NT2/D1 (cell line): ENCODE data around the gene SHFL.

Experiments
- DNase-seq: peaks from one replicate; pipeline ENCODE4 v3.0.0-alpha.2; 2011; ENCODE audit warnings: low read depth, low spot score
- H3K27me3 ChIP-seq: 2 replicates; pipeline ENCODE4 v1.6.0; 2011; ENCODE audit warnings: mild to moderate bottlenecking; ENCODE audit not compliant: insufficient read length, insufficient read depth
- H3K36me3 ChIP-seq: 2 replicates; pipeline ENCODE4 v1.6.1; 2011; ENCODE audit warnings: mild to moderate bottlenecking, low read length, mixed read lengths; ENCODE audit not compliant: insufficient read depth, insufficient read length
- H3K4me1 ChIP-seq: 2 replicates; pipeline ENCODE4 v1.5.1; 2011; ENCODE audit not compliant: insufficient read depth, insufficient read length
- H3K4me3 ChIP-seq: 2 replicates; pipeline ENCODE4 v1.5.1; 2011; ENCODE audit warnings: low read depth; ENCODE audit not compliant: insufficient read length
- H3K9ac ChIP-seq: 2 replicates; pipeline ENCODE4 v1.6.0; 2011; ENCODE audit warnings: low read depth; ENCODE audit not compliant: insufficient read length
- H3K9me3 ChIP-seq: 2 replicates; pipeline ENCODE4 v1.5.1; 2011; ENCODE audit warnings: mild to moderate bottlenecking, low read length; ENCODE audit not compliant: insufficient read depth
- SUZ12 ChIP-seq: IDR thresholded peaks from 2 replicates; pipeline ENCODE4 v1.6.1; 2011; ENCODE audit not compliant: insufficient read length, insufficient read depth; ENCODE audit errors: extremely low read depth
- YY1 ChIP-seq: IDR thresholded peaks from 2 replicates; pipeline ENCODE4 v1.6.1; 2011; ENCODE audit not compliant: insufficient read length, insufficient read depth
- ZNF274 ChIP-seq: IDR thresholded peaks from 2 replicates; pipeline ENCODE4 v1.6.1; 2011; ENCODE audit warnings: mild to moderate bottlenecking, low read depth, low read length

Gene SHFL

DNA sequence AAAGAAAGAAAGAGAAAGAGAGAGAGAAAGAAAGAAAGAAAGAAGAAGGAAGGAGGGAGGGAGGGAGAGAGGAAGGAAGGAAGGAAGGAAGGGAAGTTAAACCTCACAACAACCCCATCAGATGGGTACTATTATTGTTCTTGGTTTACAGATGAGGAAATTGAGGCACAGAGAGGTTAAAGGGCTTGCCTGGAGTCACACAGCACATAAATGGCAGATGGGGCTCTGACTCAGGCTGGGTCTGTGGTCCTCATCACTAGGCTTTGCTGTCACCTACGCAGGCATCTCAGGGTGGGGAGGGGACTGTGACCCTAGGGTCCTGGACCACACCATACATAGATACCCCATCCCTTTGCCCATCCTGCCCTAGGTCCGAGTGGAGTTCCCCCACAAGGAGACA lies 36.5 kb upstream of the SHFL start:
- Histone ChIP-seq H3K4me1 (no peaks in the 10 kb centered on the region), H3K9ac (no peak overlapping the region), H3K36me3 (no peaks in the 10 kb centered on the region), H3K9me3 (peaks cover 24% of the 10 kb centered on the region), H3K27me3 (peaks cover 27% of the 10 kb centered on the region), H3K4me3 (no peak overlapping the region)
- no peak for TF ChIP-seq SUZ12
- no peak for TF ChIP-seq ZNF274
- TF ChIP-seq YY1, result no peak
- no peak for DNase-seq

DNA sequence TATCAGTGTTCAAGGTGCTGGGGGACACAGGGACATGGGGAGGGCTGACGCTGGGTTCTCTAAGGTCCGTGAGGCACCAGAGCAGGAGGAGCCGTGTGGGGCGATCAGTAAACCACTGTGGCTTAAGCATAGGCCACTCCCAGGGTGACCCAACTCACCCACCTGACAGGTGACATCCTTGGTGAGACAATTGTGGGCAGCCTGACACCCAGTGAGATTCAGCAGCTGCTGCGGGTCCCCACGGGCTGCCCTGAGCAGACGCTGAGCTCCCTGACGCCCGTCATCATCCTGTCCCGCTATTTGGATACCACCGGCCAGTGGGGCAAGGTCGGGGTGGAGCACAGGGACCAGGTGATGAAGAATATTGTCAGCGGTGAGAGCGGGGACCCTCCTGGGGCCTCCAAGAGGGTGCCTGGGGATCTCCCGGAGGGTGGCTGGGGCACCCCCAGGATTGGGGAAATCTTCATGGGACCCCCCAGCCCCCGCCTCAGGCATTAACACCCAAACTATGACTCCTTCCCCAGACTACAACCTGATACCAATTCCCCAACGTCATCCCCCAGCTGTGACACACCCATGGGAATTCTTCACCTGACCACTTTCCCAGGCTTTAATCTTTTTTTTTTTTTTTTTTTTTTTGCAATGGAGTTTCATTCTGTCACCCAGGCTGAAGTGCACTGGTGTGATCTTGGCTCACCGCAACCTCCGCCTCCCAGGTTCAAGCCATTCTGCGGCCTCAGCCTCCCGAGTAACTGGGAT lies 33.3 kb upstream of the SHFL start:
- no peak for TF ChIP-seq SUZ12
- TF ChIP-seq ZNF274, result no peak
- TF ChIP-seq YY1, result no peak
- Histone ChIP-seq H3K36me3 (no peaks in the 10 kb centered on the region), H3K9me3 (no peaks in the 10 kb centered on the region), H3K27me3 (peaks cover 15% of the 10 kb centered on the region), H3K9ac (no peak overlapping the region), H3K4me1 (no peaks in the 10 kb centered on the region), H3K4me3 (no peak overlapping the region)
- DNase-seq, result no peak

DNA sequence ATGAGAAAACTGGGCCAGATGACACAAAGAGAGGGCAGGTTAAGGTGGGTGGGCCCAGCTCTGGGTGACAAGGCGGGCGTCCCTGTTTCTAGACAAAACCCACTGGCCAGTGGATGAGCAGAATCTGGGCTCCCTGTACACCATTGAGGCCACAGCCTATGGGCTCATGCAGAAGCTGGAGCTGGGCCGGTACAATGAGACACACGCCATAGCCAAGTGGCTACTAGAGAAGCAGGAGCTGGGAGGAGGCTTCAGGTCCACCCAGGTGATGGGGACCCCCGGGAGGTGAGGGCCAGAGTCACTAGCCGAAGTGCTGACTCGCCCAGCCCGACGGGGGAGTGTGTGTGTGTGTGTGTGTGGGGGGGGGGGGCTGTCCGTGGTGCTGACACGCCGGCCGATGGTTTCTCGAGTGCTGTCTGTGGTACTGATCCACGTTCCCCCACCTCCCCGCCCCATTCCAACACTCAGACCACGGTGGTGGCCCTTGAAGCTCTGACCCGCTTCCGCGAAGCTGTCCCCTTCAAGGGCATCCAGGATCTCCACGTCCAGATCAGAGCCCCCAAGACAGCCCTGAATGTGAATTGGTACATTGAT lies 24.3 kb upstream of the SHFL start:
- H3K9me3 ChIP-seq, result no peaks in the 10 kb centered on the region
- no peaks in the 10 kb centered on the region for H3K4me1 ChIP-seq
- no peak for DNase-seq
- no peak overlapping the region for H3K9ac ChIP-seq
- no peak for TF ChIP-seq SUZ12
- TF ChIP-seq ZNF274, result no peak
- no peak for TF ChIP-seq YY1
- no peaks in the 10 kb centered on the region for H3K36me3 ChIP-seq
- H3K4me3 ChIP-seq, result no peak overlapping the region
- H3K27me3 ChIP-seq, result peaks cover 55% of the 10 kb centered on the region

DNA sequence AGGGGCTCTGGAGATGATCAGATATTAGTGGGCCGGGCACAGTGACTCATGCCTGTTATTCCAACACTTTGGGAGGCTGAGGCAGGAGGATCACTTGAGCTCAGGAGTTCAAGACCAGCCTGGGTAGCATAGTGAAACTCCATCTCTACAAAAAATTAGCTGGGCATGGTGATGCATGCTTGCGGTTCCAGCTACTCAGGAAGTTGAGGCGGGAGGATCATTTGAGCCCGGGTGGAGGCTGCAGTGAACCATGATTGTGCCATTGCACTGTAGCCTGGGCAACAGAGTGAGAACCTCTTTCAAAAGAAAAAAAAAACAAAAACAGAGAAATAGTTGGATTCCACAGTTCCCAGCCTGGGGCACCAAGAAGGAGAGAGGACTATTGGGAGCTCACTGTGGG lies 17.9 kb upstream of the SHFL start:
- Histone ChIP-seq H3K4me1 (no peaks in the 10 kb centered on the region), H3K27me3 (peaks cover 19% of the 10 kb centered on the region), H3K4me3 (no peak overlapping the region), H3K9me3 (no peaks in the 10 kb centered on the region), H3K36me3 (no peaks in the 10 kb centered on the region), H3K9ac (no peak overlapping the region)
- no peak for TF ChIP-seq SUZ12
- no peak for TF ChIP-seq YY1
- TF ChIP-seq ZNF274, result no peak
- no peak for DNase-seq

DNA sequence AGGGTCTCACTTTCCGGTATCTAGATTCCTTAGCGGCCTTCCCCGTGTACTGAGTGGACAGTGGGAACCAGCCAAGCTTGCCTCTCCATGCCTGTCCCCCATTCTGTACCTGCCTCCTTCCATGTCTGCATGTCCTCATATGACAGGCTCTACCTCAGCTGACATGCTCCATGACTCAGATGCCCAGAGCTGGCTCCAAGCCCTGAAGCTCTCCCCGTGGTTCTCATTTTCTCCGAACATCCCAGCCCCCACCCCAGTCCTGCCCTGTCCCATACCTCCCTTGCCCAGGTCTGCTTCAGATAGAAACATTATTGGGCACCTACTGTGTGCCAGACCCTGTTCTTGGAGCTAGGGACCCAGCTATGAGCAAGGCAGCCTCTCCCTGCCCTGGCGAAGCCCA lies 17.1 kb upstream of the SHFL start:
- TF ChIP-seq YY1 (no peak), SUZ12 (no peak), ZNF274 (no peak)
- peaks cover 11% of the 10 kb centered on the region for H3K27me3 ChIP-seq
- H3K4me1 ChIP-seq, result no peaks in the 10 kb centered on the region
- no peak for DNase-seq
- H3K4me3 ChIP-seq, result no peak overlapping the region
- H3K36me3 ChIP-seq, result no peaks in the 10 kb centered on the region
- peaks cover 5% of the 10 kb centered on the region; the same call in 1 of the 2 replicates for H3K9me3 ChIP-seq
- H3K9ac ChIP-seq, result no peak overlapping the region

DNA sequence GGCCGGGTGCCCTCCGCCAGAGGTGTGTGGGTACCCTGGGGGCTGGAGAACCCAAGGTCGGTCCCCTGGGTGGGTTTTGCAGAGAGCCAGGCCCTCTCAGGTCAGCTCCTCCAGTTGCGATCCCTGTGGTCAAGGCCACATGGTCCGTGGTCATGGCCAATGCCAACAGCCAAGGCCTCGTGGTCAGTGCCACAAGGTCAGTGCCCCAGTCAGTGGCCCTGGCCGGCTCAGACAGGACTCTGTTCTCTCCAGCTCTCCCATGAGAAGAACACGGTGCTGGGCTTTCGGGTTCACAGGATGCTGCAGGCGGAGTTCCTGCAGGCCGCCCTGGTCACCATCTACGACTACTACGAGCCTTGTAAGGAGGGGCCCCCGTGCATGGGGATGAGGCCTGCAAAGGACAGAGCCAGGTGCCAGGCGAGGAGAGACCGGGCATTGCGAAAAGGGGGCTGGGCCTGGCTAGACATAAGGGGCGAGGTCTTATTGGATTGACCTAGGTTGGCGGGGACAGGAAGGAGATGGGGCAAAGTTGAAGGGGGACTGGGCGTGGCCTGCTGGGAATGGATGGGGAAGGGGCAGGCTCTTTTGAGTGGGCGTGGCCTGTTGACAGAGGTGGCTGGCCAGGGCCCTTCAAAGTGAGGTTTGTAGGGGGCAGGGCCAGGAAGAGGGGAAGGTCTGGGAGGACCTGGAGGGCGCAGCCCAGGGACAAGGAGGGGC lies 15.2 kb upstream of the SHFL start:
- Histone ChIP-seq H3K27me3 (no peaks in the 10 kb centered on the region), H3K4me3 (no peak overlapping the region), H3K9me3 (peaks cover 10% of the 10 kb centered on the region; the same call in 1 of the 2 replicates), H3K9ac (no peak overlapping the region), H3K36me3 (no peaks in the 10 kb centered on the region), H3K4me1 (no peaks in the 10 kb centered on the region)
- DNase-seq, result no peak
- TF ChIP-seq YY1 (no peak), SUZ12 (no peak), ZNF274 (no peak)

DNA sequence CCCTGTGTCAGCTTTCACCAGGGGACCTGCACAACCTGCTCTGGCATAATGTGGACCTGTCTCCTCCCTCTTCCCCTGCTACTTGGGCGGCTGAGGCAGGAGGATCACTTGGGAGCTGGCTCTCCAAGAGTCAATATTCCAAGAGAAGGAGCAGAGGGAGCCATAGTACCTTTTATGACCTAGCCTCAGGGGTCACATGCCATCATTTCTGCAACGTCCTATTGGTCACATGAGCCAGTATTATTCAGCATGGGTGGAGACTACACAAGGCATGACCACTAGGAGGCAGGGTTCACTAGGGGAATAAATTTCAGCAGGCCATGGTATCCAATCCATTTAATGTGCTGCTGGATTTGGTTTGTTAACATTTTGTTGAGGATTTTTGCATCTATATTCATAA lies 12.0 kb upstream of the SHFL start:
- TF ChIP-seq ZNF274 (no peak), SUZ12 (no peak), YY1 (no peak)
- Histone ChIP-seq H3K9me3 (peaks cover 10% of the 10 kb centered on the region; the same call in 1 of the 2 replicates), H3K27me3 (peaks cover 5% of the 10 kb centered on the region), H3K4me1 (peaks cover 3% of the 10 kb centered on the region), H3K36me3 (no peaks in the 10 kb centered on the region), H3K4me3 (no peak overlapping the region), H3K9ac (no peak overlapping the region)
- DNase-seq, result no peak
